H7 (cell line): ENCODE results near the gene CD79B. TPM values are rescaled to one million over a fixed set of nuclear protein-coding genes. Genes with fewer than 3 reads are reported as not detected.

Experiments used
- DNase-seq: peaks from one replicate; pipeline ENCODE4 v3.0.0; 2012
- H3K27me3 ChIP-seq: 2 replicates; pipeline ENCODE4 v1.6.0; 2011; ENCODE audit warnings: mild to moderate bottlenecking, low read length; ENCODE audit not compliant: control insufficient read depth, insufficient read depth
- H3K36me3 ChIP-seq: replicated peaks from 2 replicates; pipeline ENCODE4 v1.5.1; 2011; ENCODE audit warnings: low read length; ENCODE audit not compliant: control insufficient read depth, insufficient read depth
- H3K4me3 ChIP-seq: 2 replicates; pipeline ENCODE4 v1.5.1; 2011; ENCODE audit warnings: low read depth, mild to moderate bottlenecking, control low read depth, low read length, moderate library complexity; ENCODE audit not compliant: insufficient read depth
- total RNA-seq: library from RNA; depleted of rRNA; stranded (reverse); fragments of >200 nt; shearing (Covaris generic); gene quantifications from 2 replicates; pipeline ENCODE4 v1.2.3, GENCODE V29; 2014; rRNA removed

CD79B gene
- total RNA-seq: 2.4 and 2.6 TPM in 2 replicates

DNA sequence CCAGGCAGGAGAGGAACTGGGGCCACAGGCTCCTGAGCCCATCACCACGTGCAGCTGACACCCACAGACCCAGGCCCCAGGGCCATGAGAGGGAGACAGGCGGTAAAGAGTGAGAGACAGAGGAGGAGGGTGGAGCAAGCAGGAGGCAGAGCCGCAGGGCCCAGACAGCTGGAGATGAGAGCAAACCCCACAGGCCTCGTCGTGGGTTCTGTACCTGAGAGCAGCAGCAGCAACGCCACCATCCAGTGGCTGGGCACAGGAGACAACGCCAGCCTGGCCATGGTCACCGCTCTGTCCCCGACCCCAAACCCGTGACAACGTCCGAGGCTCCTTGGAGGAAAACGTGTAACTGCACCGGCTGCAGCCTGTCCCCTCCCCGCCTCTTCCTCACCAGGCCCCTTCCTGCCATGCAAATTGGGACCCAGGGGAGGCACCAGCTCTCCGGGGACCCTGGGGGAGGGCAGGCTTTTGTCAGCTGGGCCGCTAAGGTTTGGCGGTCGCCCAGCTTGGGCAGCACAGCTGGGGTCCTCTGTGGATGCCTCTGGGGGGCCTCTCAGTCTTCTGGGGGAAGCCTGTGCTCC lies at the start of gene CD79B:
Gene CD79B (minus strand): TSS at position 351 of the 581 bp plus-strand sequence. CDS start 70 bp downstream, at position 281.
- no peaks in the 10 kb centered on the region for H3K27me3 ChIP-seq
- DNase-seq: peak; percentile 75
- no peaks in the 10 kb centered on the region for H3K36me3 ChIP-seq
- H3K4me3 ChIP-seq: no peak within 1 kb of the TSS

DNA sequence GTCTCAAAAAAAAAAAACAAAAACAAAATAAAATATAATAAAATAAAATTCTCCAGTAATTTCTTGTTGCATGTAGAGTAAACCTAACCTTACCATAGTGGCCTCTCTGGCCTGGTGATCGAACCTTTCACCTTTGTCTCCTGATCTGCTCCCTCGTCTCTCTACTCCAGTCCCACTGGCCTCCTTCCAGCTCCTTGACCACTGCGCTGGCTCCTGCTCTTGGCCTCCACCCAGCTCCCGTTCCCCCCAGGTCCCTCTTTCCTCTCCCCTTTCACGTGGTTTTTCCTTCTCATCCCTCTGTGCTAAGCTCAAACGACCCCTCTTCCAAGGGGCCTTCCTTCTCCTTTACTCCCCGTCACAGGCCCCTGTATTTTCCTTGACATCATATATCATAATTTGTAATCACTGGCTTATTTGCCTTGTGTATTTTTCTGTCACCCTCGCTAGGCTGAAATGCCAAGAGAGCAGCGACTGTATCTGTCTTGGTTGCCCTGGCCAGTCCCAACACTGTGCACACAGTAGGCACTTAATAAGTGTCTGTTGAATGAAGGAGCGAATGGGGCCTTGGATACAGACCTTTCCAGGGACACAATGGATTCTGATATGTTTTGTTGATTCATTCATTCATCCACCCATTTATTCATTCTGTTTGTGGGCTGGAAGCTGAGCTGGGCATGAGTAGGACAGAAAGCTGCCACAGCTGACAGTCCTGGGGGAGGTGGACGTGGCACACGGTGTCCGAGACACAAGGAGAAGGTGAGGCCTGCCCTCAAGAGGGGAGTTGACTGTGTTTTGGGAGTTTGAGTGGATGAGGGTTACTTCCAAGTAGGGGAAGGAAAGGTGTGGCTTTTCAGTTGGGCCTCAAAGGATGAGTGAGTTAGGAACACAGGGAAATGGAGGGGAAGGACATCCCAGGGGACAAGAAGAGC lies 46.4 kb upstream of the CD79B start:
- no peak overlapping the region for H3K4me3 ChIP-seq

DNA sequence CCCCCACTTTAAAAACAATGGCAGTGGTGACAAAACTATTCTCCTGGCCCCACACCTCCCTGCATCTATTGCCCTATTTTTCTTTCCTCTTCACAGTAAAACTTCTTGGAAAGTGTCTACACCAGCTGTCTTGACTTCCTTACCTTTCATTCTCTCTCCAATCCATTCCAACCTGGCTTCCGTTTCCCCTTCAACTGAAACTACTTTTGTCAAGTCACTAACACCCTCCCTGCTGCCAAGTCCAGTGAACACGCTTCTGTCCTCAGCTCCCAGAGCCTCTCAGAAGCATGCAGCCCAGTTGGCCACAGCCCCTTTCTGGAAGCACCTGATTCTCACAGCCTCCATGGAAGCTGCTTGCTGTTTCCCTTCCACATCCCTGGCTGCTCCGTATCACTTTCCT lies 44.6 kb upstream of the CD79B start:
- Histone ChIP-seq H3K4me3 (no peak overlapping the region), H3K36me3 (no peaks in the 10 kb centered on the region), H3K27me3 (no peaks in the 10 kb centered on the region)
- no peak for DNase-seq

More for the DNA sequence above, 46.4 kb upstream of the CD79B start:
- no peaks in the 10 kb centered on the region for H3K27me3 ChIP-seq
- no peaks in the 10 kb centered on the region for H3K36me3 ChIP-seq
- DNase-seq: no peak

DNA sequence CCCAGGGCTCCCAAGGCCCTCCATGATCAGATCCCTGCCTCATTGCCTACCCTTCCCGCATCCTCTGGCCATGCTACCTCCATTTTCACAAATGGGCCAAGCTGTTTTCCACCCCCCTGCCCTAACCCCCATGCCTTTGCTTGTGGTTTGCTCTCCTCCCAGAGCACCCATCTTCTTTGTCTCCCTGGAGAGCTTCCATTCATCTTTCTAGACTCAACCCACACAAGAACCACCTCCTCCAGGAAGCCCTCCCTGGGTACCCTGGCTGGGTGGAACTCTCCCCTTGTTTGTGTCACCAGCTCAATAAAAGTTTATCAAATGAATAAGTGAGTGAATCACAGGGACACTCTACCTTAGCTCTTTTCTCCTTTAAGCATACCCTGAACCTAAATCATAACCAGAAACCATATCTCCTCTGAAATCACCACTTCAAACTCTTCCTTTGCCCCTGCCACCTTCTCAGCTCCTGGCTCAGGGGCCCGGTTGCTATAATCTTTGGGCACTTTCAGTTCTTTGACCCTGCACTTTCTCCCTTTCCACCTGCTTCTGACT lies 43.5 kb upstream of the CD79B start:
- no peak for DNase-seq
- Histone ChIP-seq H3K36me3 (no peaks in the 10 kb centered on the region), H3K4me3 (no peak overlapping the region), H3K27me3 (no peaks in the 10 kb centered on the region)

DNA sequence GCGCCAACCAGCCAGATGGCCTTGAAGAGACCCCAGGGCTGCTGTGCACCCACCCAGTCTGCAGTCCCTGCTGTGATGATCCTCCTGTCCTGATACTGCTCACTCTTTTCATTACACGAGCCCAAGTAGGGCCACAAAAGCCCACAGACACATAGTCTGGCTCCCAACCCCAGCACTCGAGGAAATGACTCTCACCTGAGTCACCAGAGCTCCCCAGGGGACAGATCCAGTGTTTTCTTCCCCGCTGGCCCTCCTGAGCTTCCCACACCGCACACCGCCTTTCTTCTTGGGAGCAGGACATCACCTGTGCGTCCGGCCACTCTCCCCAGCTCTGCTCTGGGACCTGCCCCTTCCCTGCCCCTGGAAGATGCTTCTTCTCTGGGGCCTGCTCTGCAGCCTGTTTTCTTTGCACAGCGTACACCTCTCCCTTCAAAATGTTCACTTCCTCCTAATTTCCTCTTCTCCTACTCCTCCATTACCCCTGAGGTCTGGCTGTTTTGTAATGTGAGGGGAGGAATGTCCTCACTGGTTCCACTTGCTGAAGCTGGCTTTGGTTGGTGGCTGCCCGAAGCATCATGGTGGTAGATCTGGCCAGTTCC lies 42.6 kb upstream of the CD79B start:
- Histone ChIP-seq H3K27me3 (no peaks in the 10 kb centered on the region), H3K4me3 (no peak overlapping the region), H3K36me3 (no peaks in the 10 kb centered on the region)
- no peak for DNase-seq

DNA sequence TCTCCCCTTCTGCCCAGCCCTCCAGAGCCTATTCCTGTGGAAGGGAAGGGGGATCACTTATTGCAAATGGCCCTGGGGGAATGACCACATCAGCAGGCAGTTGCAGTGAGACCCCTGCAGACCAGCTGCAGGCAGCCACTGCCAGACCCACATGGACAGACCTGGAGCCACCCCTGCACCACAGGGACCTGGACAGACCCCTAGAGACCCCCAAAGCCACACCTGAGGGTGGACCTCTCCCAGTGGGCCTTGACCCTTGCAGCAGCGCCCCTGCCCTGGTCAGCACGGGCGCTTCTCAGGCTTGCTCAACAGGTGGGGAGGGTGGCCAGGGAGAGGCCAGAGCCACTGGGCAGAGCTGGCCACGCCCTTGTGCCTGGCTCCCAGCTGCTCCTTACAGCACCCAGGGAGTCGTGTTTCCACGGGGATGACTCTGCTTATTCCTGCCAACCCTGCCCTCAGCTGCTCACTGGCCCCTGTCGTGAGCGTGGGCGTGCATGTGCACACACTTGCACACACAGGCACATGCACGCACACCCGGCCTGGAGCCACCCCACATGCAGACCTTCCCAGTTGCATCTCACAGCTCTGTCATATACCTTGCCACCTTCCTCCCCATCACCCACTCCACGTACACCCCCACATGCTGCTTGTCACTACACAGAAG lies 41.9 kb upstream of the CD79B start:
- DNase-seq: no peak

DNA sequence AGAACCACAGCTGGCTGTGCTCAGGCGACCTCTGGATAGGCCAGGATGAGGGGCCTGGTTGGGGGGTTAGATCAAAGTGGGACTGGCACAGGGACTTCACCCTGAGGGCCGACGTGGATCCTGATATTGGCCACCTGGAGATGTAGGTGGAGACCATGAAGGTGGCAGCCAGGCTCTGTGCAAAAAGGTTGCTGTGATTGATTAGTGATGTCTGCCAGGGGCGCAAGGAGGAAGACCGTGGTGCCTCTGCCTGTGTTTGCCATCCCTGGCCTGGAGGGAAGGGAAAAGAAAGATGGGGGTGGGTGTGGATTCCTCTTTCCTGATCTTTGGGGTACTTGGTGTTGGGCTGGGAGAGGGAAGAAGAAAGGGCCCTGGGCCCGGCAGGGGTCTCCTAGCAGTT lies 41.1 kb upstream of the CD79B start:
- no peaks in the 10 kb centered on the region for H3K36me3 ChIP-seq
- no peak overlapping the region for H3K4me3 ChIP-seq
- H3K27me3 ChIP-seq: no peaks in the 10 kb centered on the region; the same call in 1 of the 2 replicates
- no peak for DNase-seq

More for the DNA sequence above, 41.9 kb upstream of the CD79B start:
- Histone ChIP-seq H3K4me3 (no peak overlapping the region), H3K36me3 (no peaks in the 10 kb centered on the region), H3K27me3 (no peaks in the 10 kb centered on the region)

DNA sequence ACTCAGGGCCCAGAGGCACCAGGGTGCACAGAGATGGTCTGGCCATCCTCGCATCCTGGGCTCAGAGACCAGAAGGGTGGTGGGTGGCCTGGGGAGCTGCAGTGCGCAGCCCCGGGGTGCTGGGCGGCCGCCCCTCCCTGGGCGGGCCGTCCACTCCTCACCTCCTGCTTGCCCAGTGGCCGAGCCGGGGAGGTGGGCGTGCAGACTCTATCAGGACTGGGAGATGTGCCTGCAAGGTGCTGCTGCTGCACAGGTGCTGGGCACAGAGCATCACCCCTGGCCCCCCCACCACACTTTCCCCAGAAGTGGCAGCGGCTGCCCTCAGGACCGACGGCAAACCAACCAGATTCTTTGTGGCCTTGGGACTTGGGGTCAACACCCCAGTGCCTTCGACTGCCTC lies 40.7 kb upstream of the CD79B start, which contains the start of gene SCN4A:
Gene SCN4A (minus strand): TSS at position 123 of the 400 bp plus-strand sequence. CDS start 77 bp downstream, at position 46.
- no peaks in the 10 kb centered on the region for H3K36me3 ChIP-seq
- no peaks in the 10 kb centered on the region; the same call in 1 of the 2 replicates for H3K27me3 ChIP-seq
- H3K4me3 ChIP-seq: no peak within 1 kb of the TSS
- no peak for DNase-seq

DNA sequence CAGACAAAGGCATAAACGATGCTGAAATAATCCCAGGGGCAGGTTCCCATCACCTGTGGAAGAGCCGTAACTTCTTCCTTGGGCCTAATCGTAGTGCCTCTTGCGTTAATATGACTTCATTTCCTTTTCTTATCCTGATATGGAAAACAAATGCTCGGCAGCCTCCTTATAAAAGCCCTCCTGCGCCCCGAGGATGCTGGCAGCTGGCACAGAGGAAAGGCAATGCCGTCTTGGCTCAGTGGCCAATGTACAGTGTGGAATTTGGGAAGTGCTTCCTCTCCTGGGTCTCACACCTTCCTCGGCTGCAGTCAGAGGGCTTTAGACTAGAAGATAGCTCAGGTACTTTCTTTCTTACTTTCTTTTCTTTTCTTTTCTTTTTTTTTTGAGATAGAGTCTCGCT lies 37.1 kb upstream of the CD79B start:
- no peak overlapping the region for H3K4me3 ChIP-seq
- no peaks in the 10 kb centered on the region for H3K36me3 ChIP-seq
- DNase-seq: no peak
- no peaks in the 10 kb centered on the region; the same call in 1 of the 2 replicates for H3K27me3 ChIP-seq

DNA sequence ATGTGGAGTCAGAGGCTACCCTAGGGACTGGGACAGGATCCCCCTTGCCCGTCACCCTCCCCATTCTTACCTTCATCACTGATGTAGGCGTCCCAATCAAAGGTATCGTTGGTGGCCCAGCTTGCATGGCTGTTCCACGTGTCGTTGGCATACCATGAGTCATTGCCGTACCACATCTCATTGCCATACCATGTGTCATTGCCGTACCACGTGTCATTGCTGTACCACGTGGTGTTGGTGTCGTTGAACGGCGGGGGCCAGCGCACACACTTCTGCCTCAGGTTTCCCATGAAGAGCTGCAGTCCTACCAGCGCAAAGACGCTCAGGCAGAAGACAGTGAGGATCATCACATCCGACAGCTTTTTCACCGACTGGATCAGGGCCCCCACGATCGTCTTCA lies 35.8 kb upstream of the CD79B start:
- DNase-seq: no peak
- Histone ChIP-seq H3K36me3 (no peaks in the 10 kb centered on the region), H3K4me3 (no peak overlapping the region), H3K27me3 (no peaks in the 10 kb centered on the region; the same call in 1 of the 2 replicates)

DNA sequence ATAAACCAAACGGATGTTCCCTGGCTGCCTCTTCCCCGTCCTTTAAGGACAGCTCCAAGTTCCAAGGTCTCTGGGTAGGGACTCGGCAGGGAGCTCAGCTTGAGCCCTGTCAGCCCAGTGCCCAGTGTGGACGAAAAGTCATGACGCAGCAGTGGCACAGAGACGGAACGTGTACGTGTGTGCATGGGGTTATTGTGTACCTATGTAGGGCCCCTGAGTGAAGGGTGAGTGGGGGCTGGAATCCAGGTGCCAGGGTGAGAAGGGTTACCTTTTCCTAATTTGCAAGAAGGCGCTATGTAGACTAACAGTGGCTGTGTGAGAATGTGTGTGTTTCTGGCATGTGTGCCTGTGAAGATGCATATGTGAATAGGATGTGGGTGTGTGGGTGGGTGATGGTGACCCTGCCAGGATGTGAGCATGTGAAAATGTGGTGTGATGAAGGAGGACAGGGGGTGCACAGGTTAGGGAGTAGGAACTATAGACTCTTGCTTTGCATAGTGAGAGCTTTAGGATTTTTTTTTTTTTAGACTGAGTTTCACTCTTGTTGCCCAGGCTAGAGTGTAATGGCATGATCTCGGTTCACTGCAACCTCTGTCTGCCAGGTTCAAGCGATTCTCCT lies 34.6 kb upstream of the CD79B start:
- H3K27me3 ChIP-seq: no peaks in the 10 kb centered on the region; the same call in 1 of the 2 replicates
- H3K36me3 ChIP-seq: no peaks in the 10 kb centered on the region
- no peak for DNase-seq
- H3K4me3 ChIP-seq: no peak overlapping the region

DNA sequence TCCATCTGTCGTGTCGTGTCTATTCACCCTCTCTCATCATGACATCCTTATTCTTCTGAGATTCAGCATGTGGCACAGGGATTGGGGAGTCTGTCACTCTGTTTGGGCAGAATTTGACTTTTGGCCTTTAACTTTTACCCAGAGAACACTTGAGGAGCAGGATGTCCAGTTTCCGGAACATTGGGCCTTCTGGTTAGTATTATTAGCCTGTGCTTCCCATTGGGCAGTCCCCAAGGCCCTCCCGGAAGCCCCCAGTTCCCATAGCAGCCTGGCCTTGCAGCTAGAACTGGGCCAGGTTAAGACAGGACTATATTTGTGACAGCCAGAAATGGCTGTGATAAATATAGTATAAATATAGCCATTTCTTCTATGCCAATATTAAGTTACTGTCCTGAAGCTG lies 31.0 kb upstream of the CD79B start:
- no peaks in the 10 kb centered on the region; the same call in 1 of the 2 replicates for H3K27me3 ChIP-seq
- DNase-seq: no peak
- no peak overlapping the region for H3K4me3 ChIP-seq
- H3K36me3 ChIP-seq: no peaks in the 10 kb centered on the region

DNA sequence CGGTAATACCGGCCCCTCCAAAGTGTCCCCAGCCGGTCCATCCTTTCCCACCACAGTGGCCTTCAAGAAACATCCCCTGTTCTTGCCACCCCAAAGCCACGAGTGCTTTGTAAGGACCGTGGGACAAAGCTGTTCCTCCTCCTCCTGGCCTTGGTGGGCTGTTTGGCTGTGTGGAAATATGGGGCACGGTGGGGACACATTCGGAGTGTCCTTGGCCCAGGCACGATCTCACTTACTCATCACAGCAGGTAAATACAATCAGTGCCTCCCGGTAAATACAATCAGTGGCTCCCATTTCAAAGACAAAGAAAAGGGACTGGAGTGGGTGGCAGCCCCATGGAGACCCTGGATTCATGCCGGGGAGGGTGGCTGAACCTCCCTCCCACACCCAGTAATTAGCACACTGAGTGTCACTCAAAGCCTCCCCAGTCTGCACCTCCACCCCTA lies 30.2 kb upstream of the CD79B start:
- no peak for DNase-seq
- no peak overlapping the region; the same call in 1 of the 2 replicates for H3K4me3 ChIP-seq
- no peaks in the 10 kb centered on the region for H3K36me3 ChIP-seq
- H3K27me3 ChIP-seq: no peaks in the 10 kb centered on the region; the same call in 1 of the 2 replicates
